D721Med (cell line): ENCODE results near the gene HRCT1.
A peak's percentile ranks its signal among the peaks of the same experiment; 100 is the strongest.
"Not testable (repeated sequence)": the region's sequence is repeated elsewhere in the genome, so short reads cannot be mapped to it uniquely, and the experiment has no call there.

Experiments used
- DNase-seq: peaks from one replicate; pipeline ENCODE4 v3.0.0; 2011; ENCODE audit warnings: low spot score; ENCODE audit not compliant: insufficient read length
- FAIRE-seq: peaks from 2 replicates; lab custom pipeline; 2011; peaks lifted over from hg19 to GRCh38; lab: Jason Lieb, UNC
- CTCF ChIP-seq: IDR thresholded peaks from 2 replicates; pipeline ENCODE4 v1.5.1; 2012; ENCODE audit warnings: mild to moderate bottlenecking, control low read depth; ENCODE audit not compliant: insufficient read depth; ENCODE audit errors: missing control alignments

HRCT1 gene

GRCh38 chr9:35870351-35870923 is 35.6 kb upstream of the HRCT1 start, which contains the start of gene OR13J1:
Gene OR13J1 (minus strand): TSS chr9:35870401. CDS start chr9:35870401, 0 bp downstream.
- no peak for TF ChIP-seq CTCF
- FAIRE-seq (no peak), DNase-seq (no peak)

- no peak for FAIRE-seq
- no peak for TF ChIP-seq CTCF
- no peak for DNase-seq
Observed at GRCh38 chr9:35871545-35871944, 34.5 kb upstream of the HRCT1 start.

- FAIRE-seq, result no peak
- TF ChIP-seq CTCF, result no peak
- no peak for DNase-seq
Observed at GRCh38 chr9:35872505-35872904, 33.5 kb upstream of the HRCT1 start.

- no peak for FAIRE-seq
- TF ChIP-seq CTCF, result peak; percentile 96
- no peak for DNase-seq
Observed at GRCh38 chr9:35882263-35882848, 23.6 kb upstream of the HRCT1 start.

- DNase-seq (no peak), FAIRE-seq (no peak)
- TF ChIP-seq CTCF, result no peak
Observed at GRCh38 chr9:35882996-35883395, 23.0 kb upstream of the HRCT1 start.

- not testable (repeated sequence) for DNase-seq, FAIRE-seq
Observed at GRCh38 chr9:35884908-35885307, 21.1 kb upstream of the HRCT1 start.

GRCh38 chr9:35891646-35892045 is 14.4 kb upstream of the HRCT1 start:
- DNase-seq (no peak), FAIRE-seq (no peak)
- TF ChIP-seq CTCF, result no peak
